H9 (cell line): ENCODE measurements around the gene SOX11. TPM values are rescaled to one million over a fixed set of nuclear protein-coding genes. Genes with fewer than 3 reads are reported as not detected.

ENCODE experiments used
- DNase-seq: peaks from one replicate; pipeline ENCODE4 v3.0.0-alpha.2; 2017
- H2AFZ ChIP-seq: one replicate; pipeline ENCODE4 v1.6.1; 2013; ENCODE audit warnings: mild to moderate bottlenecking, low read length, control low read depth, moderate library complexity
- H2AK5ac ChIP-seq: 2 replicates; pipeline ENCODE4 v1.6.1; 2013; ENCODE audit warnings: low read length, control low read depth, mixed read lengths; ENCODE audit not compliant: insufficient read length
- H2BK120ac ChIP-seq: one replicate; pipeline ENCODE4 v1.6.1; 2013; ENCODE audit warnings: low read depth, mild to moderate bottlenecking, low read length, control low read depth, inconsistent platforms; ENCODE audit not compliant: poor library complexity, severe bottlenecking
- H2BK12ac ChIP-seq: 2 replicates; pipeline ENCODE4 v1.6.1; 2013; ENCODE audit warnings: low read length, control low read depth, mixed read lengths, low read depth; ENCODE audit not compliant: insufficient read length
- H2BK15ac ChIP-seq: 2 replicates; pipeline ENCODE4 v1.6.1; 2013; ENCODE audit warnings: low read depth, low read length, control low read depth
- H2BK20ac ChIP-seq: one replicate; pipeline ENCODE4 v1.6.1; 2013; ENCODE audit warnings: low read depth, mild to moderate bottlenecking, low read length, control low read depth, inconsistent platforms; ENCODE audit not compliant: poor library complexity, severe bottlenecking
- H2BK5ac ChIP-seq: 2 replicates; pipeline ENCODE4 v1.6.1; 2013; ENCODE audit warnings: low read length, control low read depth, mixed read lengths; ENCODE audit not compliant: insufficient read length
- H3K14ac ChIP-seq: 2 replicates; pipeline ENCODE4 v1.6.1; 2013; ENCODE audit warnings: low read length, control low read depth; ENCODE audit not compliant: insufficient read depth
- H3K18ac ChIP-seq: 2 replicates; pipeline ENCODE4 v1.6.1; 2013; ENCODE audit warnings: low read depth, mild to moderate bottlenecking, mixed read lengths, low read length, control low read depth; ENCODE audit not compliant: insufficient read length
- H3K23ac ChIP-seq: 2 replicates; pipeline ENCODE4 v1.6.1; 2013; ENCODE audit warnings: low read length, control low read depth, mixed read lengths, low read depth; ENCODE audit not compliant: insufficient read length
- H3K23me2 ChIP-seq: 2 replicates; pipeline ENCODE4 v1.6.1; 2013; ENCODE audit warnings: low read depth, mild to moderate bottlenecking, mixed read lengths, low read length, control low read depth; ENCODE audit not compliant: insufficient read length, poor library complexity, severe bottlenecking
- H3K27ac ChIP-seq: 2 replicates; pipeline ENCODE4 v1.5.1; 2013; ENCODE audit warnings: low read length, control low read depth, mixed read lengths, low read depth; ENCODE audit not compliant: insufficient read length
- H3K27me3 ChIP-seq: 2 replicates; pipeline ENCODE4 v1.6.1; 2013; ENCODE audit warnings: low read length, control low read depth, inconsistent platforms; ENCODE audit not compliant: insufficient read depth
- H3K4ac ChIP-seq: 2 replicates; pipeline ENCODE4 v1.6.1; 2013; ENCODE audit warnings: low read depth, mild to moderate bottlenecking, control low read depth, inconsistent platforms, low read length, moderate library complexity
- H3K4me1 ChIP-seq: 2 replicates; pipeline ENCODE4 v1.6.1; 2013; ENCODE audit warnings: low read length, control low read depth, inconsistent platforms; ENCODE audit not compliant: insufficient read depth
- H3K4me2 ChIP-seq: 2 replicates; pipeline ENCODE4 v1.6.1; 2013; ENCODE audit warnings: low read length, control low read depth, mixed read lengths; ENCODE audit not compliant: insufficient read length, insufficient read depth
- H3K56ac ChIP-seq: 2 replicates; pipeline ENCODE4 v1.6.1; 2013; ENCODE audit warnings: low read depth, mild to moderate bottlenecking, mixed read lengths, low read length, control low read depth; ENCODE audit not compliant: insufficient read length
- H3K79me1 ChIP-seq: 2 replicates; pipeline ENCODE4 v1.6.1; 2013; ENCODE audit warnings: low read depth, mild to moderate bottlenecking, moderate library complexity, low read length, control low read depth, inconsistent platforms; ENCODE audit not compliant: insufficient read depth, poor library complexity, severe bottlenecking
- H3K79me2 ChIP-seq: 2 replicates; pipeline ENCODE4 v1.6.1; 2013; ENCODE audit warnings: low read length, control low read depth, inconsistent platforms; ENCODE audit not compliant: insufficient read depth
- H3K9ac ChIP-seq: 2 replicates; pipeline ENCODE4 v1.6.1; 2013; ENCODE audit warnings: low read length, control low read depth, mixed read lengths; ENCODE audit not compliant: insufficient read length; ENCODE audit errors: extremely low read depth
- H3K9me3 ChIP-seq: one replicate; pipeline ENCODE4 v1.6.1; 2013; ENCODE audit warnings: low read depth, low read length, inconsistent platforms; ENCODE audit not compliant: control insufficient read depth
- H3T11ph ChIP-seq: one replicate; pipeline ENCODE4 v1.6.1; 2013; ENCODE audit warnings: mild to moderate bottlenecking, low read length, control low read depth, inconsistent platforms
- H4K20me1 ChIP-seq: one replicate; pipeline ENCODE4 v1.6.1; 2013; ENCODE audit not compliant: control insufficient read depth, insufficient read length, insufficient read depth
- H4K5ac ChIP-seq: 2 replicates; pipeline ENCODE4 v1.6.1; 2013; ENCODE audit warnings: low read depth, mild to moderate bottlenecking, mixed read lengths, low read length, control low read depth; ENCODE audit not compliant: insufficient read length
- H4K8ac ChIP-seq: replicated peaks from 2 replicates; pipeline ENCODE4 v1.6.1; 2013; ENCODE audit warnings: low read length, control low read depth, mixed read lengths, low read depth; ENCODE audit not compliant: insufficient read length
- H4K91ac ChIP-seq: 2 replicates; pipeline ENCODE4 v1.6.1; 2013; ENCODE audit warnings: low read depth, mild to moderate bottlenecking, moderate library complexity, mixed read lengths, low read length, control low read depth; ENCODE audit not compliant: insufficient read length
- H3K27ac Mint-ChIP-seq, 3 experiments: 2 replicates in 2 of 3; 3 replicates in 1 of 3; pipeline ENCODE4 v1.8.0; 2020 to 2021; ENCODE audit warnings: mixed read lengths in 3 of 3, mild to moderate bottlenecking in 1 of 3, moderate library complexity in 1 of 3
- H3K27me3 Mint-ChIP-seq: 2 replicates; pipeline ENCODE4 v1.8.0; 2021; ENCODE audit warnings: low read depth, mild to moderate bottlenecking, moderate library complexity, mixed read lengths
- H3K36me3 Mint-ChIP-seq, 3 experiments: 2 replicates in 2 of 3; 3 replicates in 1 of 3; pipeline ENCODE4 v1.8.0; 2020 to 2021; ENCODE audit warnings: low read depth in 3 of 3, mixed read lengths in 3 of 3; ENCODE audit not compliant: insufficient read depth in 1 of 3
- H3K4me1 Mint-ChIP-seq, 2 experiments: 2 replicates each; pipeline ENCODE4 v1.8.0; 2020; ENCODE audit warnings: mixed read lengths in 2 of 2
- H3K4me3 Mint-ChIP-seq, 2 experiments: 2 replicates in 1 of 2; 3 replicates in 1 of 2; pipeline ENCODE4 v1.8.0; 2020 to 2021; ENCODE audit warnings: mild to moderate bottlenecking in 2 of 2, mixed read lengths in 2 of 2, moderate library complexity in 1 of 2
- H3K9me3 Mint-ChIP-seq, 2 experiments: 2 replicates in 1 of 2; 3 replicates in 1 of 2; pipeline ENCODE4 v1.8.0; 2020; ENCODE audit warnings: mild to moderate bottlenecking in 2 of 2, mixed read lengths in 2 of 2, moderate library complexity in 1 of 2
- WGBS: extraction: QIAGEN DNeasy Blood & Tissue Kit; methylation state at CpG from one replicate; pipeline ENCODE4 v1.1.7; 2013; ENCODE audit warnings: missing lambda C conversion rate, low lambda C conversion rate, mixed read lengths; ENCODE audit not compliant: insufficient read length; ENCODE audit errors: extremely low coverage; 5-methylcytosine and 5-hydroxymethylcytosine counted together
- total RNA-seq: library from RNA; stranded (reverse); gene quantifications from 2 replicates; pipeline ENCODE4 v1.2.1, GENCODE V29; 2021
- TF ChIP-seq, protein P1 (sequence below): fragments of 200-600 bp; sonication (generic); conservative IDR thresholded peaks from 3 replicates; pipeline ENCODE4 v1.8.0; 2021; ENCODE audit warnings: antibody characterized with exemption, mild to moderate bottlenecking

SOX11 gene
- total RNA-seq, 1 experiment from 2014 or later, result 43.8 TPM

DNA sequence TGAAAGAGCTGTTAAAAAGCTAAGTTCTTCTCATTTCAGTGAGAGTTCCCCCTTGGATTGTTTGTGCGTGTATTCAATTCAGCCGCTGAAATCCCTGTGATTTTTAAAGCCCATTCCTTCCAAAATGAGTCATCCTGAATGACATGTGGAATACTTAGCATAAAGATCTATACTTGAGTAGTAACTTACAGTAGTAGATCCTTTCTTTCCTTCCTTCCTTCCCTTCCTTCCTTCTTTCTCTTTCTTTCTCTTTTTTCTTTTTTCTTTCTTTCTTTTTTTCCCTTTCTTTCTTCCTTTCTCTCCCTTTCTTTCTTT is 18.2 kb upstream of the SOX11 start:
- no peaks in the 10 kb centered on the region for H4K20me1 ChIP-seq
- H4K91ac ChIP-seq, result no peak overlapping the region
- no peak overlapping the region for H3K27ac Mint-ChIP-seq
- peaks cover 5% of the 10 kb centered on the region; the same call in 1 of the 2 replicates for H3K27me3 ChIP-seq
- no peaks in the 10 kb centered on the region for H3K36me3 Mint-ChIP-seq
- H2BK120ac ChIP-seq, result no peak overlapping the region
- no peak overlapping the region for H2BK12ac ChIP-seq
- no peaks in the 10 kb centered on the region; a peak in 2 of 5 replicates for H3K9me3 Mint-ChIP-seq
- peaks cover 4% of the 10 kb centered on the region for H3K23me2 ChIP-seq
- no peak overlapping the region for H4K5ac ChIP-seq
- H3K9ac ChIP-seq, result no peak overlapping the region
- no peak overlapping the region for H3K23ac ChIP-seq
- H3K56ac ChIP-seq, result no peak overlapping the region
- no peak overlapping the region for H2AK5ac ChIP-seq
- DNase-seq, result no peak
- no peaks in the 10 kb centered on the region for H3K79me2 ChIP-seq
- no peak overlapping the region for H4K8ac ChIP-seq
- peak overlapping the region; percentile 28 for H3K4me2 ChIP-seq
- TF ChIP-seq, protein P1, sequence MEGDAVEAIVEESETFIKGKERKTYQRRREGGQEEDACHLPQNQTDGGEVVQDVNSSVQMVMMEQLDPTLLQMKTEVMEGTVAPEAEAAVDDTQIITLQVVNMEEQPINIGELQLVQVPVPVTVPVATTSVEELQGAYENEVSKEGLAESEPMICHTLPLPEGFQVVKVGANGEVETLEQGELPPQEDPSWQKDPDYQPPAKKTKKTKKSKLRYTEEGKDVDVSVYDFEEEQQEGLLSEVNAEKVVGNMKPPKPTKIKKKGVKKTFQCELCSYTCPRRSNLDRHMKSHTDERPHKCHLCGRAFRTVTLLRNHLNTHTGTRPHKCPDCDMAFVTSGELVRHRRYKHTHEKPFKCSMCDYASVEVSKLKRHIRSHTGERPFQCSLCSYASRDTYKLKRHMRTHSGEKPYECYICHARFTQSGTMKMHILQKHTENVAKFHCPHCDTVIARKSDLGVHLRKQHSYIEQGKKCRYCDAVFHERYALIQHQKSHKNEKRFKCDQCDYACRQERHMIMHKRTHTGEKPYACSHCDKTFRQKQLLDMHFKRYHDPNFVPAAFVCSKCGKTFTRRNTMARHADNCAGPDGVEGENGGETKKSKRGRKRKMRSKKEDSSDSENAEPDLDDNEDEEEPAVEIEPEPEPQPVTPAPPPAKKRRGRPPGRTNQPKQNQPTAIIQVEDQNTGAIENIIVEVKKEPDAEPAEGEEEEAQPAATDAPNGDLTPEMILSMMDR, result no peak
- H3K4me1 Mint-ChIP-seq, result peaks cover 14 to 15% of the 10 kb centered on the region in 2 experiments
- no peak overlapping the region for H2BK5ac ChIP-seq
- no peak overlapping the region for H3T11ph ChIP-seq
- H3K9me3 ChIP-seq, result no peaks in the 10 kb centered on the region
- H2AFZ ChIP-seq, result no peak overlapping the region
- H3K4ac ChIP-seq, result no peak overlapping the region
- H3K4me3 Mint-ChIP-seq, result peak overlapping the region; percentile 54 to 70
- H2BK15ac ChIP-seq, result no peak overlapping the region
- no peak overlapping the region for H3K18ac ChIP-seq
- H2BK20ac ChIP-seq, result no peak overlapping the region
- no peak overlapping the region for H3K14ac ChIP-seq
- WGBS, result no CpG with 5 or more reads among the region's 2 CpGs
- H3K27ac ChIP-seq, result no peak overlapping the region
- no peaks in the 10 kb centered on the region for H3K79me1 ChIP-seq
- H3K27me3 Mint-ChIP-seq, result peaks cover 23% of the 10 kb centered on the region
- no peaks in the 10 kb centered on the region for H3K4me1 ChIP-seq
